ENCODE measurements around the gene ADAMTS12.
"Not testable (repeated sequence)": the region's sequence is repeated elsewhere in the genome, so short reads cannot be mapped to it uniquely, and the experiment has no call there.

The ADAMTS12 gene

DNA sequence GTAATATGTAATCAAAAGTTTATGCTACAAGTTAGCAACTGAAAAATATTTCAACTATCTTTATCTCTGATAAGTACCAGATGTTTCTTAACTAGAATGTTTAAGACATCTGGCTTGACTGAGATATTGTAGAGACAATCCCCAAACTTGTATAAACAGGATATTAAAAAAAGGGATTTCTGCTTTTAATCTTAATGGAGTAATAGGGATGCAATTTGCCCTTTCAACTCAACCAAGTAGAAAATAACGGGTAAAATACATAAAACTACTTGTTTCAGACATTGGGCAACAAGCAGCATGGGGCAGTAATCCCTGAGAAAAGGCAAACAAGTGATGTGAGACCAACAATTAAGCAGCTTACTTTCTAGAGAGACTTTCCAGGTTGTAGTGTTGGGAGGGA lies 9.4 kb upstream of the ADAMTS12 start:
- no peak for DNase-seq

DNA sequence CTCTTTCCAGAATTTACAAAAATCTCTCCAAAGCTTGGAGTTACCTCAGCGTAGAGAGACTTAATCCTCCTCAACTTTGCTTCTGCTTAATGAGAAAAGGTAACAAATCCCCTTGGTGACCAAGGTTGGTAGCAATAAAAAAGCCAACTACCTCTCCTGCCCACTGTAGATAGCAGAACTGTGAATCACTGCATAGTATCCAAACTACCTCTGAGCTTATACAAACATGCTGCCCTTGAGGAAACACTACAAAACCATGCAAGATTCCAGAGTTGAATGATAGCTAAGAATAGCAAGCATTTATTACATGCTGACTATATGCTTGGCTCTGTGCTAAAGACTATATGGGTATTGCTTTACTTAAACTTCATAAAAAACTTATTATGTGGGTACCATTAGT lies 2.8 kb upstream of the ADAMTS12 start:
- no peak for DNase-seq

DNA sequence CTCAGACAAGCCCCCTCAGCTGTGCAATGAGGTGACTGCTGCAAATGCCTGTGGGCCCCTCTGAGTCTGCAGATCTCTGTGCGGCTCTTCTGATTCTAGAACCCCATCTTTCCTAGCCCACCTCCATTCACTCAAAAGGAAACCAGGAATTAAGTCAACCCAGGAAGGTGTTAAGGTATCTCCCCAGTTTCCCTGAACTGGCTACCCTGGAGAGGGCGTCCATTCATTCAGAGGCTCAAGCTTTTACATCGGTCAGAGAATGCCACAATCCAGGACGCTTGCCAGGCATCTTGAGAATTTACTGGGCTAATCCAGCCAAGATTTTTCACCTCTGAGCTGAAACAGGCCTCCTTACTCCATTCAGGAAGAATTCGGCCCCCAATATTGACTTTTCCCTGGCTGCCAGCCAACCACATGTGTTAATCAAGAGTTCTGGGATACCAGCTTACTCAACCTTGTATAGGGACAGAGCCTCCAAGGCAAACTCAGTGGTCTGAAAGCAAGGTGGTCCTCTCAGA lies 889 bp upstream of the ADAMTS12 start:
- DNase-seq: no peak

DNA sequence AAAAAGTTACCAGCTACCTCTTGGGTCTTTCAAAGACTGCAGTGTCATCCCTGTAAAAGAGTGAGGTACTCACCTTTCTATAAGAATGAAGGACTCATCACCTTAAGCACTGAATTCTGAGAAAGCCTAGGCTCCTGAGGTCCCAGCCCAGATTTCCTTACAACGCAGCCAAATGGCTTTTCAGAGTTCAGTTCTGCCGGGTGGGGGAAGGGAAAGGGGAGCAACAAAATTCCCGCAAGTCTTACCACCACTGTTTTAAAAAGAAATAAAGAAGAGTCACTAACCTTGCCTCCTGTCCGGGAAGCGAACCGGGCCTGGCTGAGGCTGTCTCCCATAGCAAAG lies 373 bp downstream of the ADAMTS12 start:
- DNase-seq: peak in 1 of 14 donors; percentile 60

DNA sequence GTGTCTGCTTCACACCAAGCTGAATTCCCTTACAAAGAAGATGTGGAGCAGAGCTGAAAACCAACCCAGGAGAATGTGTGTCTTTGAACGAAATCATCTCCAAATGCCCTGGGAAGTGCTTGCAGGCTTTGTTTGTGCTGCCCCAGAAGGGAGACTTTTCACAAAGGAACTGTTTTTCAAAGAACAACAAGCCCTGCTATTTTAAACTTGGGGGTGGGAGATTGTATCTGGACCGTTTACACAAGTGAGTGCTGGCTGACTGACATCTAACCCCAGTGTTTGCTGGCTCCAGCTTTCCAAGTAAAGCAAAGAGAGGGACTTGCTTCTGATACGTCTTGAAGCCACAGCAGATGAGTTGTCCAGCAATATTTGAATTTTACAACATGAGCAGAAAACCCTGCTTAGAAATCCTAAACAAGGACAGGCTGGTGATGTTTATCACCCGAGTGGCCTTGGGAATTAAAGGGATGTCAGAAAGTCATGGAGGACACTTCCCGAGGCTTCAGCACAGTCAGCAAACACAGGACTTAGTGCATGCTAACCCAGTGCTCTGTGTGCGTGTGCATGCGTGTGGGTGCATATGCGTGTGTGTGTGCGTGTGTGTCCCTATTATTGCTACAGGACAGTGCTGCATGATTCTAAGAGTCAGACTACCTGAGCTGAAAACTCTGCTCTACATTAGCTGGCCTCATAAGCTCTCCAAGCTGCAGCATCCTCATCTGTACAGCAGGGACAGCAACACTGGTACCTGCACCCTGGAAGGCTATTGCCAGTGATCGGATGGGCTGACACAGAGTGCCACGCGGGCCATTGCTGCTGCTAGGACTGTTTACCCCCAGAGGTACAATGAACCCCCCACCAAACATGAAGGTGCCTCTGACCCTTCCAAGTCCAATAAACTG lies 1.4 kb downstream of the ADAMTS12 start:
- peak in 2 of 14 donors; percentile 10 to 22 for DNase-seq

DNA sequence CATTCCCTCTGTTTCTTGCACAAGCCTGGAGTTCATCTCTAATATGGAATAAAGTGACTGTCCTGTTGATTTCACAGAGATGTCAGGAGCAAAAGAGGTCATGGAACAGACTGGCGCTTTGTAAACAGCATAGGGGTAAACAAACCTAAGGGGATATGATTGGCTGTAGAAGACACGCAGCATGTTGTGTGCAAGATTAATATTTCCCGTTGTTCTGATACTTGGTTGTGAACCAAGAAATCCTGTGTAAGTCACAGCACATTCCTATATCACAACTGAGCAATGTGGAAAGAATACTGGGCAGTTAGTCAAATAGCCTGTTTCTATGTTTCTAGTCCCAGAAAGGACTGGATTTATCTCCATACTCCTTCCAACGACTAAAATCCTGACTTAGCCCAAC lies 3.2 kb downstream of the ADAMTS12 start:
- DNase-seq: no peak

DNA sequence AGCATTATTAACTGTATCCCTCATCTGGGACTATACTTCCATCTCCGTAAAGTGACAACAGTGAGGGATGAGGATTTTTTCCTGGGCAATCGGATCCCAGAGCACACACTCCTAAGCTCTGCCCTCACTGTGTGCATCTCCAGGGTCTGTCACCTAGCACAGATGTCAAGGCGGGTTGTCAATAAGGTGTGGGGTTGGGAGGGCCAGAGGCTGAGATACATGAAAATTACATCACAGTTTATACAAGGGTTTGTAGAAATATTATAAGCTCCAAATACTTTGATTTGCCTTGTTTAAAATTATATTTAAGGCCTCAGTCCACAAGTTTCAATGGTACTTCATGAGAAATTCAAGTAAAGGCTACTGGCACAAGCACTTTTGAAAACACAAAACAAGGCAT lies 4.5 kb downstream of the ADAMTS12 start:
- DNase-seq: no peak

DNA sequence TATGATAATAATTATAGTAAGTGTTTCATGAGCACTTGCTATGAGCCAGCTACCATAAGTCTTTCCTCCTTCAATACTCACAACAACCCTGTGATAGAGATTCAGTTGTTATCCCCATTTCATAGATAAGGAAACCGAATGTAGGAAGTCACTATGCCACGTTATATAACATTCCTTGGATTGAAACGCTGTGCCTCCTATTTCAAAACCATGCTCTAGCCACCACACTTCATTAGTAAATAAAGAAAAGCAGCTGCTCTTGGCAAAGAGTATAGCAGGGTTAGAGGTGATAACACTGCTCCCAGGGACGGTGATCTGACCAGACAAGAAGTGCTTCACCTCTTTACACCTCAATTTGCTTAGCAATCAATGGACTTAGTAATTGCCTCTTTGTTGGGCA lies 5.5 kb downstream of the ADAMTS12 start:
- DNase-seq: no peak

DNA sequence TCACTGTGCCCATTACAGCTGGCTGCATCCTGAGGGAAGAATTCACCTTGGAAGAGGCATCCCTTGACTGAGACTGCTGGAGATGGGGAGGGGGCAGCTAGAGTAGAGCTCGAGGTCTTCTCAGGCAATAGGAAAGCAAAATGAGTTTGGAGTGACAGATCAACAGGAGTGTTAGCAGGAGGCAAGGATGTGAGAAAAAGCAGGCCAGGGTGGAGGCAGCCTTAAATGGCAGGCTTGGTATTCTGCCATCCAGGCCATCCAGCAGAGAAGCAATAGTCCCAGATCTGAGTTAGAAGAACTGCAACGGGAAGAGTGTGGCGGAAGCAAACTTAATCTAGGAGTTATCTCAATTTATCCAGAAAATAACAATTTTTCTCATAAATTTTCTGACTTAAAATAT lies 6.1 kb downstream of the ADAMTS12 start:
- DNase-seq: no peak

DNA sequence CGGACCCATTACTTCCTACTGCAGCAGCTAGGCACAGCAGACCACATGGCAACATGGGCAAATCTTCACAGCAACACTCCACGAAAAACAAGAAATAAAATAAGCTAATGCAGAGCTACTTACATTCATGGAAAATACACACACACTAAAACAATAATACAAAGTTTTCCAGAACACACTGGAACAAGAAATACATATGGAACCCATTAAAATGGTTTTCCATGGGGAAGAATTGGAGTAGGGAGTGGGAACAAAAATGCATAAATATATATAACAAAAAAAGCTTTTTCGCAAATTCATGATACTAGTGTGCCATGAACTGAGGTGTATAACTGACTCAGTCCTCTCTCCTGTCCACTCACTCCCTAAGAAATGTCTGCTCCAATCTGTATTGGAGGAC lies 8.3 kb downstream of the ADAMTS12 start:
- DNase-seq: no peak

DNA sequence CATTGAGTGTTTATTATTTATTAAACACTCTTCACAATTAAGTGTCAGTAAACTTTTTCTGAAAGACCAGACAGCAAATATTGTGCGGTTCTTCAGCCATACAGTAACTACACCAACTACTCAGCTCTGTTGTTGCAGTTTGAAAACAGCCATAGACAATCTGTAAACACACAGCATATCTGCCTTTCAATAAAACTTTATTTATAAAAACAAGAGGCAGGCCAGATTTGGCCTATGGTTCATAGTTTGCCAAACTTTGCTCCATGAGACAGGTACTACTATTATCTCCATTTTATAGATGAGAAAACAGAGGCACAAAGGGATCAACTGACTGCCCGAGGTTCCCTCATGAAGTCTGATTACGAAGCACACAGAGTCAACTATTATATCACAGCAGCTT lies 11.5 kb downstream of the ADAMTS12 start:
- no peak for DNase-seq

DNA sequence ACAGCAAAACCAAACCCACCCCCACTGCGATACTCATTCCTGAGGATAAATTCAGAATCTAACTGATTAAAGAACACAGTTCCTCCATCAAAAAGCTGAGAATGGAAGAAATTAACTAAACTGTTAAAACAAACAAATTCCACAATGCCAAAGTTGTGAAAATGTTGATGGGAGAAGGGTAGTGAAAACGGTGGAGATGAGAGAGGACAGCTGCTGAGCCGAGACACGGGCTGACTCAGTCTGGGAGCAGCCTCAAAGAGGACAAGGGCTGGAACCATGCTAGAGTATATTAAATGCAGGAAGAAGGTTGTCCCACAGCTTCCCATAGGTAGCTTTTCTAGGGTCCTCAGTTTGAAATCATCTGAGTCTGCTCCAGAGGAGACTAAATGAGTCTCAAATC lies 14.3 kb downstream of the ADAMTS12 start:
- no peak for DNase-seq

DNA sequence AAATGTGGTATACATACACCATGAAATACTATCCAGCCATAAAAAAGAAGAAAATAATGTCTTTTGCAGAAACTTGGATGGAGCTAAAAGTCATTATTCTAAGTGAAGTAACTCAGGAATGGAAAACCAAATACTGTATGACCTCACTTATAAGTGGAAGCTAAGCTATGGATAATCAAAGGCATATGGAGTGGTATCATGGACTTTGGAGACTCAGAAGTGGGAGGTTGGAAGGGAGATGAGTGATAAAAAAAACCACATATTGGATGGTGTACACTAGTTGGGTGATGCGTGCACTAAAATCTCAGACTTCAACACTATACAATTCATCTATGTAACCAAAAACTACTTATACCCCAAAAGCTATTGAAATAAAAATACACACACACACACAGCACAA lies 24.5 kb downstream of the ADAMTS12 start:
- no peak for DNase-seq

DNA sequence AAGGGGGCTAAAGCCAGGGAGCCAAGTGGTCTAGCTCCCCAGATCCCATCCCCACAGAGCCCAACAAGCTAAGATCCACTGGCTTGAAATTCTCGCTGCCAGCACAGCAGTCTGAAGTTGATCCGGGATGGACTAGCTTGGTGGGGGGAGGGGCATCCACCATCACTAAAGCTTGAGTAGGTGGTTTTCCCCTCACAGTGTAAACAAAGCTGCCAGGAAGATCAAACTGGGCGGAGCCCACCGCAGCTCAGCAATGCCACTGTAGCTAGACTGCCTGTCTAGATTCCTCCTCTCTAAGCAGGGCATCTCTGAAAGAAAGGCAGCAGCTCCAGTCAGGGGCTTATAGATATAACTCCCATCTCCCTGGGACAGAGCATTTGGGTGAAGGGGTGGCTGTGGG lies 32.6 kb downstream of the ADAMTS12 start:
- not testable (repeated sequence) for DNase-seq

DNA sequence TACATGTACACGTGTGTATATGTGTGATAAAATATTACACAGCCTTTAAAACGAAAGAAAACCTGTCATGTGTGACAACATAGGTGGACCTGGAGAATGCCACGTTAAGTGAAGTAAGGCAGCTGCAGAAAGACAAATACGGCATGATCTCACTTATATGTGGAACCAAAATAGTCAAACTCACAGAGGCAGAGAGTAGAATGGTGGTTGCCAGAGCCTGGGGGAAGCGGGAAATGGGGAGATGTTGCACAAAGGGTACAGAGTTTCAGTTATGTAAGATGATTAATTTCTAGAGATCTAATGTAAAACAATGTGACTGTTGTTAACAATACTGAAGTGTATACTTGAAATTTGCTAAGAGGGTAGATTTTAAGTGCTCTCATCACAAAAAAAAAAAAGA lies 34.8 kb downstream of the ADAMTS12 start:
- DNase-seq: no peak

DNA sequence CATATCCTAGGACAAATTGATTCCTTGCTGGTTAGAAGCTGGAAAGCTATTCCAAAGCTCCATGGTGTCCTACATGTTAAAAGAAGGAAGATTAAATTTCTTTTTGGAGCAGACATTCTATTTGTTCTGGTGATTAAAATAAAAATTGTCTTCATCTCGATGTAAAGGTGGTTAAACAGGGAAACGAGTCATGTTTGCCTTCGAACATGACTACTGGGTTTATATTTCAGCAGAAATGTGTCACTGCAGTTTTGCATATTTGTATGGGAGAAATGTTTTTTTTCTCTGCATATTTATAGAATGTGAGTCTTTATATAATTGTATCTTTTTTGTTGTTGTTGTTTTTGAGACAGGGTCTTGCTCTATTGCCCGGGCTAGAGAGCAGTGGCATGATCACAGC lies 36.4 kb downstream of the ADAMTS12 start:
- DNase-seq: no peak

DNA sequence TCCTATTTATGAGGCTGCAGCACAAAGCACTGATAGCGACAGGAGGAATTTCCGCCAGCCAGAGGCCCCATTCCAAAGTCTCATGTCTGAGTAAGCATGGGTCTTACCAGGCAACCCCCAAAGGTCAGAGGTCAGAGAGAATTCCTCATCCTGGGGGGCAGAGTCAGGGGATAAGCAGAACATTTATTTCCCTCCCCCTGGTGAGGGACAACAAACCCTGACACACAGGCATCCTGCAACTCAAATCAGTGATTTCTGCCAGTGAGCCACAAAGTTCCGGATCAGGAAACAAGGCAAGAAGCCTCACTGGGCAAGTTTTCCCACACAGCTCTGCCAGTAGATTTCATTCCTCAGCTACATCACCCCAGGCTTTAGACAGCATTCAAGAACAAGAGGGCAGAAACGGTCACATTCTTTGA lies 37.0 kb downstream of the ADAMTS12 start:
- peak in 1 of 14 donors; percentile 7 for DNase-seq

DNA sequence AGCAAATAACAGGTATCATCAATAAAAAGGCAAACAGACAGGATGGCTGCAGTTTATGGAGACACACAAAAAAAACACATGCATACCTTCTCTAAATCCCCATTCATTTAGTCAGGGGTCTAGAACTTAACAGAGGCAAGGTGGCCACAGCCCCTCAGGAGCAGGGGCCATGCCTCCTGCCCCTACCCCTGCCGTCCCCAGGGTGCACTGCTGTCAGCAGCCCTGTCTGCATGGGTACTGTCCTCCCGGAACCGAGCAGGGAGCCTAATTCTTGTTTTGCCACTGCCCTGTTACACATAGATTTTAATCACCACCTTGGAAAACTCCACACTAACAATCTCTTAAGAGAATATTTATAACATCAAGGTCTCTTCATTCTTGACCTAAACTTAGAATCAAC lies 39.0 kb downstream of the ADAMTS12 start:
- no peak for DNase-seq

DNA sequence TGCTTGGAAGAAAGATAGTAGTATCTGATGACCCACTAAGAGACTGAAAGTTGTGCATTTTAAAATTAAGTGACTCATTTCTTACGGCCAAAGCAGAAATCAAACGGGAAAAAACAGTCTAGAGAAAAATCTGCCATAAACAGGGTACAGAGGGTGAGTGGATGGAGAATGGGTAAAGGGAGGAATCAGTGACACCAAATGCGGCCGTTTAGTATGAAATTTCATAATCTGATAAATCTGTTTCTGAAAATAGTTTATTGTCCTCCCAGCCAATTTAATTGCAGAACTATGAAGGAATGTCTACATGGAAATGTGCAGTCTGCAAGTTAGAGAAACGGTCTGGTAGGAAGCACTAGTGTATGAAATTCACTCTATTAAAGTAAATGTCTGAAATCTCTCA lies 39.5 kb downstream of the ADAMTS12 start:
- DNase-seq: no peak

DNA sequence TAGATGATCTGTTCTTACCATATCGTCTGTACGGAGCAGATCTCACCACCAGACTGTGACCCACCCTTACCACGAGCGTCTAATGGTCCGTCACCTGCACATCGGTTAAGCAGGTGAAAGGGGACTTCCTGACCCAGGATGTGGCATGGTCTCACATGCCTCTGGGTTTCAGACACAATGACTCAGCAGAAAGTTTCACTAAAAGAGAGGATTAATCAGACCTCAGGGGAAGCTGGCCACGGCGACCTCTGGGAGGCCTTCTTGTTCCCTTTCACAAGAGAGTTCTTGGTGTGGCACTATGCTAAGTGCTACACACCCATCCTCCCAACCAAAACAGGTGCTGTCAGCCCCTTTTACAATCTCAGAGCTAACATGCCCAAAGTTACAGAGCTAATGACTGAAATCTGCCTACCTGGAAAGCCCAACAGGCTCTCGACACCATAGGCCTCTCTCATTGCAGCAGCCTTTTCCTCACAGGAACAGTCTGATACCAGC lies 41.6 kb downstream of the ADAMTS12 start:
- DNase-seq: peak in 1 of 14 donors; percentile 25

DNA sequence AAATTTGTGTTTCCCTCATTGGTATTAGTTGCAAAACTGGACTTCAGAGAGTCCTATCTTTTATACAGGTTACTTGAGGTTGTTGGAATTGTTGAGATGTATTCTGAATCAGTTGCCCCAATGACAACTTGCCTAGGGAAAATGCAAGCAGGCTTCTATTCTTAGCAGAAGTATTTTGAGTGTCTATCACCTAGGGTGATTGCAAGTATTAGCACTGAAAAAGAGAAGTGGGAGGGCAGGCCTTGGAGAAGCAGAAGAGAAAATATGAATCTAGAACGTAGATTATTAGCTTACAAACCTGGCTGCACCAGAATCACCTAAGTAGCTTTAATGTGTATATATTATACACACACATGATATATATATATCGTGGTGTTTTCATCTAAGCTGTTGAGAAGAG lies 43.2 kb downstream of the ADAMTS12 start:
- DNase-seq: no peak

DNA sequence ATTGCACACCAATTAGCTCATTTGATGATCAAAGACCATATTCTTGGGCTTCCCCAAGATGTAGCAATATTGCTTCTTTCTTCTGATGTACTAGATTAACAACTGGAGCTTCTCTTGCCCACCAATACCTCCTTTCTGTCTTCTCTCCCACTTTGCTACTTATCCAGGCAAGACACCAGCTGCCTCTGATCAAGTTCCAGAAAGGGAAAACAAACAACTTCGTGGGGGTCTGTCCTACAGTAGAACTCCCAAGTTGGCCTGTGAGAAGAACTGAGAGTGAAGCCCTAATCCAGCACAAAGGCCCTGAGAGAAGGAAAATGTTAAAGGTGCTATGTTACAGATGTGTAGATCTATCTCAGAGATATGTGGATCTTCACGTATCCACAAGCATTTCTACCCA lies 44.9 kb downstream of the ADAMTS12 start:
- DNase-seq: no peak

DNA sequence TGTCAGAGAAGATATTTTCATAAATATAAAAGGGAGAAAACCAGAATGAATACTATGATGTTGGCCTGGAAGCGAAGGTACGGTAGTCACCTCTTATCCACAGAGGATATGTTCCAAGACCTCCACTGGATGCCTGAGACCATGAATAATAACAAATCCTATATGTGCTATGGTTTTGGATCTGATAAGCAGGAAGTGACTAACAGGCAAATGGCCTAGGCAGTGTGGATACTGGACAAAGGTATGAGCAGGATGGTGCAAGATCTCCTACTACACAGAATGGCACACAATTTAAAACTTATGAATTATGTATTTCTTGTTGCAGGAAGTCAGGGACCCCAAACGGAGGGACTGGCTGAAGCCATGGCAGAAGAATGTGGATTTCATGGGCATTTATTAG lies 48.2 kb downstream of the ADAMTS12 start:
- no peak for DNase-seq

DNA sequence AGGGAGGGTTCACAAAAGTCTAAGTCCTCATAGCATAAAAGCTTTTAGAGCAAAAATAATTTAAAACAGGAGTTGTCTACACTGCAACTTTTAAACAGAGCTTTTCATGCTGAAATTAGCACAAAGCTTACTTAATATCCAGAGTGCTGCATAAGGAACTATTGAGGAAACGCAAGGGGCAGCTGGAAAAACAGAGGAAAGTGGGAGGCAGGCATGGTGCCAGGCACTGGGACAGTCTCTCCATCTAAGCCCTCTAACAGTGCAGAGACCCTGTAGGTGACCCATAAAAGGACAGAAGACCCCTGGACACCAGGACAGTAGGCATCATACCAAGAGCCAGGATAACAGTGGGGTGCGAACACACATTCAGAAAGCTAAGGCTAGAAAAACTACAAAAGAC lies 49.3 kb downstream of the ADAMTS12 start:
- DNase-seq: no peak

Data from C1 segment of cervical spinal cord (tissue), 14 donors.